HepG2 (cell line): Measurements from ENCODE around the gene URM1. TPM values are rescaled to one million over a fixed set of nuclear protein-coding genes. Genes with fewer than 3 reads are reported as not detected.

Experiments used
- ATAC-seq: fragments of 200-7000 bp; cut with Tn5 transposase; 3 replicates; pipeline ENCODE4 v1.9.1; 2020; ENCODE audit warnings: mild to moderate bottlenecking, moderate library complexity
- BruUV-seq: library from RNA; stranded (reverse); fragments of 400-500 nt; replicated peaks from 2 replicates; lab custom pipeline; 2021; lab: Mats Ljungman, UMichigan
- CTCF ChIA-PET: fragments of 300-600 bp; formaldehyde crosslinking; extraction: SDS; loops from one replicate; lab custom pipeline; 2021; ENCODE audit warnings: low total read pairs, inconsistent platforms, low intra/inter-chr PET ratio; lab: Yijun Ruan, JAX
- POLR2A ChIA-PET: fragments of 350-600 bp; sonication (Branson Sonifier 250); formaldehyde crosslinking; loops from one replicate; lab custom pipeline; 2020; ENCODE audit warnings: antibody characterized with exemption, inconsistent platforms; lab: Yijun Ruan, JAX
- DNase-seq: peaks from one replicate; pipeline ENCODE4 v3.0.0-alpha.2; 2015; ENCODE audit warnings: low spot score
- FAIRE-seq: peaks from 3 replicates; lab custom pipeline; 2011; peaks lifted over from hg19 to GRCh38; lab: Jason Lieb, UNC
- H2AFZ ChIP-seq: one replicate; pipeline ENCODE4 v1.6.1; 2011; ENCODE audit warnings: low read length, inconsistent platforms
- H3K27ac ChIP-seq: fragments of 300-600 bp; 3 replicates; pipeline ENCODE4 v1.8.0; 2011; ENCODE audit warnings: mixed run types, mild to moderate bottlenecking, mixed read lengths, low read length, inconsistent platforms; ENCODE audit not compliant: insufficient read depth; ENCODE audit errors: extremely low read length
- H3K27me3 ChIP-seq, 2 experiments: fragments of 200-600 bp in 1 of 2; 2 replicates in 1 of 2; 3 replicates in 1 of 2; pipeline versions ENCODE4 v1.6.0 to v1.8.0; 2011; ENCODE audit warnings: low read length in 2 of 2, mild to moderate bottlenecking in 2 of 2, moderate library complexity in 2 of 2, inconsistent platforms in 1 of 2; ENCODE audit not compliant: insufficient read depth in 2 of 2, control insufficient read depth in 1 of 2
- H3K36me3 ChIP-seq, 2 experiments: fragments of 200-600 bp in 1 of 2; replicated peaks in 1 of 2; 2 replicates in 1 of 2; 3 replicates in 1 of 2; pipeline versions ENCODE4 v1.5.1 to v1.8.0; 2011; ENCODE audit warnings: low read length in 2 of 2, inconsistent platforms in 1 of 2; ENCODE audit not compliant: insufficient read depth in 2 of 2, control insufficient read depth in 1 of 2
- H3K4me1 ChIP-seq: 2 replicates; pipeline ENCODE4 v1.5.1; 2012; ENCODE audit warnings: low read length, inconsistent platforms; ENCODE audit not compliant: insufficient read depth
- H3K4me2 ChIP-seq: 2 replicates; pipeline ENCODE4 v1.6.0; 2011; ENCODE audit warnings: low read depth, low read length, inconsistent platforms
- H3K4me3 ChIP-seq, 3 experiments: fragments of 200-600 bp in 1 of 3; sonication (generic), shearing (Covaris generic) in 1 of 3; replicated peaks in 1 of 3; 2 replicates each; pipeline ENCODE4 v1.5.1; 2011 to 2016; ENCODE audit warnings: low read length in 3 of 3, inconsistent platforms in 2 of 3, low read depth in 2 of 3, mild to moderate bottlenecking in 2 of 3, control low read depth in 1 of 3, mixed read lengths in 1 of 3; ENCODE audit not compliant: insufficient read depth in 1 of 3
- H3K79me2 ChIP-seq: one replicate; pipeline ENCODE4 v1.6.1; 2011; ENCODE audit warnings: low read length, inconsistent platforms; ENCODE audit not compliant: insufficient read depth
- H3K9ac ChIP-seq: 2 replicates; pipeline ENCODE4 v1.6.0; 2011; ENCODE audit warnings: mild to moderate bottlenecking, low read depth, low read length, inconsistent platforms; ENCODE audit not compliant: insufficient read depth
- H3K9me3 ChIP-seq: 2 replicates; pipeline ENCODE4 v1.5.1; 2012; ENCODE audit warnings: mild to moderate bottlenecking, low read length
- H4K20me1 ChIP-seq: 2 replicates; pipeline ENCODE4 v1.6.0; 2011; ENCODE audit warnings: inconsistent platforms, mild to moderate bottlenecking, low read length, moderate library complexity; ENCODE audit not compliant: insufficient read depth
- ARID4A ChIP-seq: sonication (generic); formaldehyde crosslinking; IDR thresholded peaks from 2 replicates; pipeline ENCODE4 v1.5.0; 2020; ENCODE audit warnings: mild to moderate bottlenecking, missing genetic modification reagents, borderline replicate concordance
- HNRNPLL ChIP-seq: fragments of 200-400 bp; formaldehyde crosslinking; IDR thresholded peaks from 2 replicates; pipeline ENCODE4 v1.6.1; 2017; ENCODE audit warnings: mild to moderate bottlenecking, low read depth, low read length; ENCODE audit not compliant: poor library complexity, severe bottlenecking
- KAT2B ChIP-seq: fragments of 150-350 bp; IDR thresholded peaks from 2 replicates; pipeline ENCODE4 v1.6.1; 2014; ENCODE audit warnings: low read depth, low read length, borderline replicate concordance
- KLF6 ChIP-seq: IDR thresholded peaks from 2 replicates; pipeline ENCODE4 v1.8.0; 2016; ENCODE audit warnings: missing biosample characterization, missing genetic modification reagents
- LBX2 ChIP-seq: sonication (generic); formaldehyde crosslinking; IDR thresholded peaks from 2 replicates; pipeline ENCODE4 v1.5.0; 2020; ENCODE audit warnings: missing genetic modification reagents, mild to moderate bottlenecking, borderline replicate concordance
- NCOA2 ChIP-seq: sonication (generic); formaldehyde crosslinking; IDR thresholded peaks from 2 replicates; pipeline ENCODE4 v1.8.0; 2022; ENCODE audit warnings: inconsistent platforms
- POLR2AphosphoS2 ChIP-seq: IDR thresholded peaks from 2 replicates; pipeline ENCODE4 v1.6.1; 2011; ENCODE audit warnings: low read depth, low read length, improper control_type of control experiment
- TBL1XR1 ChIP-seq: fragments of 150-350 bp; IDR thresholded peaks from 2 replicates; pipeline ENCODE4 v1.6.1; 2014; ENCODE audit warnings: borderline replicate concordance, low read length; ENCODE audit not compliant: partially characterized antibody
- TFDP1 ChIP-seq: IDR thresholded peaks from 2 replicates; pipeline ENCODE4 v1.6.1; 2016; ENCODE audit warnings: missing compliant biosample characterization, missing genetic modification reagents, borderline replicate concordance
- THRA ChIP-seq: sonication (generic); formaldehyde crosslinking; IDR thresholded peaks from 2 replicates; pipeline ENCODE4 v1.4.0; 2020; ENCODE audit warnings: missing genetic modification reagents, borderline replicate concordance
- TMF1 ChIP-seq: sonication (generic); formaldehyde crosslinking; IDR thresholded peaks from 2 replicates; pipeline ENCODE4 v1.8.1; 2022; ENCODE audit warnings: low read depth, missing genetic modification reagents
- ZBTB42 ChIP-seq: sonication (generic); formaldehyde crosslinking; IDR thresholded peaks from 2 replicates; pipeline ENCODE4 v1.5.0; 2020; ENCODE audit warnings: mild to moderate bottlenecking, missing genetic modification reagents
- ZFP36L2 ChIP-seq: sonication (generic); formaldehyde crosslinking; IDR thresholded peaks from 2 replicates; pipeline ENCODE4 v1.4.0; 2020; ENCODE audit warnings: missing genetic modification reagents
- ZFP41 ChIP-seq: sonication (generic); formaldehyde crosslinking; IDR thresholded peaks from 2 replicates; pipeline ENCODE4 v1.4.0; 2020; ENCODE audit warnings: mild to moderate bottlenecking, missing genetic modification reagents, borderline replicate concordance
- ZNF205 ChIP-seq: IDR thresholded peaks from 2 replicates; pipeline ENCODE4 v1.6.1; 2018; ENCODE audit warnings: missing biosample characterization, missing genetic modification reagents
- ZNF333 ChIP-seq: sonication (generic); formaldehyde crosslinking; IDR thresholded peaks from 2 replicates; pipeline ENCODE4 v1.4.0; 2020; ENCODE audit warnings: mild to moderate bottlenecking, missing genetic modification reagents, borderline replicate concordance
- ZNF577 ChIP-seq: sonication (generic); formaldehyde crosslinking; IDR thresholded peaks from 2 replicates; pipeline ENCODE4 v1.4.0; 2020; ENCODE audit warnings: mild to moderate bottlenecking, low read depth, missing genetic modification reagents, borderline replicate concordance
- WGBS: methylation state at CpG from one replicate; pipeline ENCODE4 v1.1.6; 2017; ENCODE audit warnings: low lambda C conversion rate; 5-methylcytosine and 5-hydroxymethylcytosine counted together
- in situ Hi-C: cut with HindIII; loops from 2 replicates; pipeline ENCODE4 v1.10.0; 2017; ENCODE audit warnings: low pct_unique_long_range_greater_than_20kb; ENCODE audit not compliant: extremely low pct_ligation_motif_present
- intact Hi-C: fragments of 100-400 bp; cut with micrococcal nuclease; formaldehyde crosslinking; loops from one replicate; pipeline ENCODE4 v1.10.0; 2022; ENCODE audit not compliant: unreplicated experiment
- polyA plus RNA-seq, 8 experiments: library from polyadenylated mRNA; depleted of rRNA in 3 of 8; stranded (reverse) in 7 of 8; unstranded in 1 of 8; fragments of >200 nt; fragmentation: Illumina TruSeq in 4 of 8; extraction: Trizol in 4 of 8; gene quantifications; 2 replicates each; pipeline versions ENCODE4 v1.2.1 to v1.2.3, GENCODE V29; 2011 to 2016; ENCODE audit warnings: low read depth in 4 of 8, missing spikeins in 1 of 8, mixed read lengths in 1 of 8; ENCODE audit not compliant: insufficient read depth in 1 of 8
- total RNA-seq, 5 experiments: library from RNA; depleted of rRNA; stranded (reverse); fragments of >200 nt; fragmentation: Illumina TruSeq; extraction: Trizol; gene quantifications; 2 replicates each; pipeline ENCODE4 v1.2.3, GENCODE V29; 2016; ENCODE audit warnings: low read depth in 1 of 5

The URM1 gene
- total and polyA plus RNA-seq, 2 of the 13 experiments (the other 11 are each of a cell fraction or from before 2014, with no cell fraction given): 37.1 to 41.3 TPM

GRCh38 chr9:128434340-128434739 lies 63.2 kb downstream of the URM1 start (continued):
- TF ChIP-seq ZFP41 (CRISPR knock-in tag) (no peak), POLR2AphosphoS2 (no peak), ARID4A (CRISPR knock-in tag) (no peak), KLF6 (CRISPR knock-in tag) (no peak), THRA (CRISPR knock-in tag) (no peak), ZFP36L2 (CRISPR knock-in tag) (no peak)

GRCh38 chr9:128435611-128436010 lies 64.4 kb downstream of the URM1 start:
- intact Hi-C loops (loop anchor here (5.0 kb wide), 1 partner anchor 122 kb away; no protein-coding TSS in a partner anchor), in situ Hi-C loops (no loop called here)
- no TSS peak for BruUV-seq
- Histone ChIP-seq H4K20me1 (no peaks in the 10 kb centered on the region), H3K4me2 (no peak overlapping the region), H3K79me2 (no peaks in the 10 kb centered on the region), H2AFZ (no peak overlapping the region), H3K9me3 (no peaks in the 10 kb centered on the region), H3K27ac (no peak overlapping the region), H3K4me3 (no peak overlapping the region), H3K4me1 (peaks cover 9% of the 10 kb centered on the region; the same call in 1 of the 2 replicates), H3K36me3 (no peaks in the 10 kb centered on the region), H3K27me3 (no peaks in the 10 kb centered on the region), H3K9ac (no peak overlapping the region)
- 83% methylated on average over 7 of the region's 18 CpGs for WGBS
- POLR2A ChIA-PET: no interaction called here
- DNase-seq (no peak), ATAC-seq (no peak), FAIRE-seq (no peak)
- CTCF ChIA-PET: no interaction called here
- no peak for TF ChIP-seq ZBTB42
- TF ChIP-seq ZNF205 (CRISPR knock-in tag): no peak
- no peak for TF ChIP-seq ZNF577
- TF ChIP-seq KAT2B: no peak
- no peak for TF ChIP-seq TFDP1 (CRISPR knock-in tag)
- no peak for TF ChIP-seq ZNF333
- no peak for TF ChIP-seq TBL1XR1
- no peak for TF ChIP-seq HNRNPLL
- no peak for TF ChIP-seq TMF1 (CRISPR knock-in tag)
- no peak for TF ChIP-seq NCOA2 (CRISPR knock-in tag)
- TF ChIP-seq LBX2: no peak
